ENCODE measurements around the gene TMPRSS4.

The TMPRSS4 gene

DNA sequence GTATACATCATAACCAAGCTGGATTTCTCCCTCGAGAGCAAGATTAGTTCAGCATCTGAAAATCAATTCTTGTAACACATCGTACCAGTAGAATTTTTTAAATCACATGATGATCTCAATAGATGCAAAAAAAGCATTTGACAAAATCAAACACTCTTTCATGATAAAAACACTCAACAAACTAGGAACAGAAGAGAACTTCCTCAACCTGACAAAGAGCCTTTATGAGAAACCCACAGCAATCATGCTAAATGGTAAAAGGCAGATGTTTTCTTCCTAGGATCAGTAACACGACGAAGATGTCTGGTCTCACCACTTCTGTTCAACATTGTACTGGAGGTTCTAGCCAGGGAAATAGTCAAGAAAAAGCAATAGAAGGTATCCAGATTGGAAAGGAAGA lies 34.1 kb upstream of the TMPRSS4 start:
- ATAC-seq (ENCODE audit: low read depth): no peak
- Histone ChIP-seq H3K4me1 (ENCODE audit: insufficient read depth, poor library complexity, severe bottlenecking) (peaks cover 6% of the 10 kb centered on the region), H3K27me3 (ENCODE audit: insufficient read depth, poor library complexity, severe bottlenecking) (no peaks in the 10 kb centered on the region), H3K4me3 (ENCODE audit: severe bottlenecking) (no peak overlapping the region), H3K27ac (ENCODE audit: poor library complexity, severe bottlenecking) (no peak overlapping the region), H3K9me3 (ENCODE audit: severe bottlenecking) (no peaks in the 10 kb centered on the region), H3K36me3 (ENCODE audit: low read depth) (no peaks in the 10 kb centered on the region)
- DNase-seq (ENCODE audit: low spot score): no peak
- no peak for TF ChIP-seq CTCF (IDR thresholded peaks at IDR 0.05; ENCODE audit: poor library complexity, severe bottlenecking)

DNA sequence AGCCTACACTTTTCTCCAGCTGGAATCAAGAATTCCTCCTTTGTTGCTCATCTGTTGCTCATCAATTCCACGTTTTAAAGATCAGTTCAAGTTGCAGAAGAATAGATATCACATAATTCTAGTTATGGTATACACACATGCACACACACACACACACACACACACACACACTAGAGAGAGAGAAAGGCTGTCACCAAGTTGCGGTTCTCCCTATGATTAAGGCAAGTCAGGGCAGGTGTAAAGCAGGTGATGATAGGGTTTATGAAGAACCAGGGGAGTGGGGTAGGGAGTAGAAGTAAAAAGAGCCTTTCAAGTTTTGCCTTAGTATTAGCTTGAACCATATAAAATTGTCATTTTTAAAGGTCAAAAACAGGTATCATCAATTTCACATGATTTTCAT lies 31.7 kb upstream of the TMPRSS4 start:
- no peak overlapping the region for H3K4me3 ChIP-seq (ENCODE audit: severe bottlenecking)
- peaks cover 6% of the 10 kb centered on the region for H3K4me1 ChIP-seq (ENCODE audit: insufficient read depth, poor library complexity, severe bottlenecking)
- no peak overlapping the region for H3K27ac ChIP-seq (ENCODE audit: poor library complexity, severe bottlenecking)
- DNase-seq (ENCODE audit: low spot score) (no peak), ATAC-seq (ENCODE audit: low read depth) (no peak)
- no peak for TF ChIP-seq CTCF (IDR thresholded peaks at IDR 0.05; ENCODE audit: poor library complexity, severe bottlenecking)
- no peaks in the 10 kb centered on the region for H3K27me3 ChIP-seq (ENCODE audit: insufficient read depth, poor library complexity, severe bottlenecking)
- no peaks in the 10 kb centered on the region for H3K9me3 ChIP-seq (ENCODE audit: severe bottlenecking)
- H3K36me3 ChIP-seq (ENCODE audit: low read depth): no peaks in the 10 kb centered on the region

- no peak for DNase-seq (ENCODE audit: low spot score)
- TF ChIP-seq CTCF (IDR thresholded peaks at IDR 0.05; ENCODE audit: poor library complexity, severe bottlenecking): no peak
- H3K27me3 ChIP-seq (ENCODE audit: insufficient read depth, poor library complexity, severe bottlenecking): no peaks in the 10 kb centered on the region
- H3K36me3 ChIP-seq (ENCODE audit: low read depth): no peaks in the 10 kb centered on the region
- no peak overlapping the region for H3K4me3 ChIP-seq (ENCODE audit: severe bottlenecking)
- no peak; the same call in 2 of the 3 replicates for ATAC-seq (ENCODE audit: low read depth)
- peaks cover 6% of the 10 kb centered on the region for H3K4me1 ChIP-seq (ENCODE audit: insufficient read depth, poor library complexity, severe bottlenecking)
- no peaks in the 10 kb centered on the region for H3K9me3 ChIP-seq (ENCODE audit: severe bottlenecking)
- H3K27ac ChIP-seq (ENCODE audit: poor library complexity, severe bottlenecking): no peak overlapping the region
Observed at GRCh38 chr11:118046051-118046963, 30.6 kb upstream of the TMPRSS4 start.

- no peak for DNase-seq (ENCODE audit: low spot score)
- H3K4me1 ChIP-seq (ENCODE audit: insufficient read depth, poor library complexity, severe bottlenecking): peaks cover 6% of the 10 kb centered on the region
- no peak overlapping the region for H3K4me3 ChIP-seq (ENCODE audit: severe bottlenecking)
- H3K27me3 ChIP-seq (ENCODE audit: insufficient read depth, poor library complexity, severe bottlenecking): no peaks in the 10 kb centered on the region
- H3K9me3 ChIP-seq (ENCODE audit: severe bottlenecking): no peaks in the 10 kb centered on the region
- H3K36me3 ChIP-seq (ENCODE audit: low read depth): no peaks in the 10 kb centered on the region
- TF ChIP-seq CTCF (IDR thresholded peaks at IDR 0.05; ENCODE audit: poor library complexity, severe bottlenecking): no peak
- H3K27ac ChIP-seq (ENCODE audit: poor library complexity, severe bottlenecking): no peak overlapping the region
- ATAC-seq (ENCODE audit: low read depth): no peak
Observed at GRCh38 chr11:118046964-118047700, 29.7 kb upstream of the TMPRSS4 start.
